ENCODE data around the gene ZC3H4.

GRCh38 chr19:47107953-47108746 lies 5.4 kb downstream of the ZC3H4 start:
- no peak for TF ChIP-seq POLR2A (IDR thresholded peaks at IDR 0.05; ENCODE audit: low read length)
- no peak for TF ChIP-seq GATA1 (IDR thresholded peaks at IDR 0.05; ENCODE audit: low read depth, low read length)

Measured in erythroblast (primary cell).